ENCODE data around the gene MAST1. TPM values are rescaled to one million over a fixed set of nuclear protein-coding genes. Genes with fewer than 3 reads are reported as not detected.
"Not testable (repeated sequence)": the region's sequence is repeated elsewhere in the genome, so short reads cannot be mapped to it uniquely, and the experiment has no call there.

MAST1 gene
- total RNA-seq, 1 donor from 2014 or later: not detected

GRCh38 chr19:12834976-12835757 lies 3.1 kb upstream of the MAST1 start:
- DNase-seq (no peak), ATAC-seq (ENCODE audit: poor library complexity) (no peak)
- intact Hi-C loops (cut with DNase I): no loop called here

GRCh38 chr19:12836529-12836863 lies 1.8 kb upstream of the MAST1 start:
- DNase-seq (no peak), ATAC-seq (ENCODE audit: poor library complexity) (no peak)
- intact Hi-C loops (cut with DNase I): no loop called here

- no peak for DNase-seq
- intact Hi-C loops (cut with DNase I): no loop called here
- ATAC-seq (ENCODE audit: poor library complexity): no peak
These were observed 1.1 kb upstream of the MAST1 start for GRCh38 chr19:12837225-12837624.

GRCh38 chr19:12838886-12839756 lies 806 bp downstream of the MAST1 start:
- intact Hi-C loops (cut with DNase I): no loop called here
- DNase-seq (no peak), ATAC-seq (ENCODE audit: poor library complexity) (no peak)

GRCh38 chr19:12840091-12841079 lies 2.1 kb downstream of the MAST1 start:
- DNase-seq: no peak
- peak; percentile 51 for ATAC-seq (ENCODE audit: poor library complexity)
- intact Hi-C loops (cut with DNase I): no loop called here

- no peak for DNase-seq
- no peak for ATAC-seq (ENCODE audit: poor library complexity)
- intact Hi-C loops (cut with DNase I): no loop called here
These were observed 2.8 kb downstream of the MAST1 start for GRCh38 chr19:12841094-12841493.

- no peak for ATAC-seq (ENCODE audit: poor library complexity)
- DNase-seq: no peak
- intact Hi-C loops (cut with DNase I): no loop called here
These were observed 4.2 kb downstream of the MAST1 start for GRCh38 chr19:12842511-12842910.

- no peak for DNase-seq
- ATAC-seq (ENCODE audit: poor library complexity): no peak
- intact Hi-C loops (cut with DNase I): no loop called here
These were observed 5.0 kb downstream of the MAST1 start for GRCh38 chr19:12843328-12843727.

- intact Hi-C loops (cut with DNase I): no loop called here
- no peak for ATAC-seq (ENCODE audit: poor library complexity)
- DNase-seq: no peak
These were observed 5.9 kb downstream of the MAST1 start for GRCh38 chr19:12843999-12844732.

GRCh38 chr19:12846613-12847012 lies 8.3 kb downstream of the MAST1 start:
- intact Hi-C loops (cut with DNase I): loop anchor here (5.0 kb wide), 1 partner anchor 79 kb away; no protein-coding TSS in a partner anchor
- DNase-seq; ATAC-seq (ENCODE audit: poor library complexity): not testable (repeated sequence)

GRCh38 chr19:12847159-12848139 lies 9.1 kb downstream of the MAST1 start:
- ATAC-seq (ENCODE audit: poor library complexity) (peak; percentile 99), DNase-seq (peak; percentile 93)
- intact Hi-C loops (cut with DNase I): loop anchor here (5.0 kb wide), 1 partner anchor 80 kb away; no protein-coding TSS in a partner anchor

GRCh38 chr19:12856653-12857052 lies 18.3 kb downstream of the MAST1 start:
- DNase-seq (no peak), ATAC-seq (ENCODE audit: poor library complexity) (no peak)
- intact Hi-C loops (cut with DNase I): no loop called here

GRCh38 chr19:12858041-12858928 lies 20.0 kb downstream of the MAST1 start:
- ATAC-seq (ENCODE audit: poor library complexity) (no peak), DNase-seq (no peak)
- intact Hi-C loops (cut with DNase I): no loop called here

GRCh38 chr19:12859546-12859945 lies 21.2 kb downstream of the MAST1 start:
- DNase-seq: no peak
- intact Hi-C loops (cut with DNase I): no loop called here
- ATAC-seq (ENCODE audit: poor library complexity): no peak

GRCh38 chr19:12864143-12864542 lies 25.8 kb downstream of the MAST1 start:
- intact Hi-C loops (cut with DNase I): no loop called here
- DNase-seq: no peak
- no peak for ATAC-seq (ENCODE audit: poor library complexity)
